ENCODE measurements around the gene COMMD8.
"Not testable (repeated sequence)": the region's sequence is repeated elsewhere in the genome, so short reads cannot be mapped to it uniquely, and the experiment has no call there.

COMMD8 gene

GRCh38 chr4:47463235-47463956, at the start of gene COMMD8:
COMMD8 (minus strand) TSS chr4:47463702; CDS start chr4:47463651, 51 bp downstream.
- DNase-seq (ENCODE audit: low read depth), result peak; percentile 64

- DNase-seq (ENCODE audit: low read depth), result no peak
Observed at GRCh38 chr4:47510506-47511143, 47.1 kb upstream of the COMMD8 start.

- DNase-seq (ENCODE audit: low read depth), result no peak
Observed at GRCh38 chr4:47505666-47506065, 42.2 kb upstream of the COMMD8 start.

- no peak for DNase-seq (ENCODE audit: low read depth)
Observed at GRCh38 chr4:47505147-47505546, 41.6 kb upstream of the COMMD8 start.

- no peak for DNase-seq (ENCODE audit: low read depth)
Observed at GRCh38 chr4:47500776-47501175, 37.3 kb upstream of the COMMD8 start.

- DNase-seq (ENCODE audit: low read depth), result no peak
Observed at GRCh38 chr4:47499700-47500099, 36.2 kb upstream of the COMMD8 start.

GRCh38 chr4:47498899-47499298, 35.4 kb upstream of the COMMD8 start:
- no peak for DNase-seq (ENCODE audit: low read depth)

- no peak for DNase-seq (ENCODE audit: low read depth)
Observed at GRCh38 chr4:47494124-47494430, 30.6 kb upstream of the COMMD8 start.

- no peak for DNase-seq (ENCODE audit: low read depth)
Observed at GRCh38 chr4:47493238-47494123, 30.0 kb upstream of the COMMD8 start.

- no peak for DNase-seq (ENCODE audit: low read depth)
Observed at GRCh38 chr4:47490550-47490949, 27.0 kb upstream of the COMMD8 start.

GRCh38 chr4:47488706-47489105, 25.2 kb upstream of the COMMD8 start:
- no peak for DNase-seq (ENCODE audit: low read depth)

GRCh38 chr4:47486727-47487126, 23.2 kb upstream of the COMMD8 start:
- DNase-seq (ENCODE audit: low read depth), result not testable (repeated sequence)

- DNase-seq (ENCODE audit: low read depth), result no peak
Observed at GRCh38 chr4:47486231-47486673, 22.8 kb upstream of the COMMD8 start.

GRCh38 chr4:47485768-47486167, 22.3 kb upstream of the COMMD8 start:
- DNase-seq (ENCODE audit: low read depth), result no peak

- DNase-seq (ENCODE audit: low read depth), result peak; percentile 65
Observed at GRCh38 chr4:47485047-47485692, 21.7 kb upstream of the COMMD8 start, which contains the start of gene ATP10D. ATP10D (plus strand) TSS chr4:47485275; CDS start chr4:47512541, 27,266 bp downstream.

GRCh38 chr4:47484168-47484567, 20.7 kb upstream of the COMMD8 start:
- DNase-seq (ENCODE audit: low read depth), result no peak

GRCh38 chr4:47483745-47484144, 20.2 kb upstream of the COMMD8 start:
- no peak for DNase-seq (ENCODE audit: low read depth)

GRCh38 chr4:47482326-47482725, 18.8 kb upstream of the COMMD8 start:
- no peak for DNase-seq (ENCODE audit: low read depth)

GRCh38 chr4:47478804-47479203, 15.3 kb upstream of the COMMD8 start:
- DNase-seq (ENCODE audit: low read depth), result no peak

- no peak for DNase-seq (ENCODE audit: low read depth)
Observed at GRCh38 chr4:47475411-47475810, 11.9 kb upstream of the COMMD8 start.

- no peak for DNase-seq (ENCODE audit: low read depth)
Observed at GRCh38 chr4:47474799-47475198, 11.3 kb upstream of the COMMD8 start.

GRCh38 chr4:47473141-47473750, 9.7 kb upstream of the COMMD8 start:
- DNase-seq (ENCODE audit: low read depth), result no peak
